ENCODE data around the gene DIS3L2. TPM values are rescaled to one million over a fixed set of nuclear protein-coding genes. Genes with fewer than 3 reads are reported as not detected.

The DIS3L2 gene
- total and polyA plus RNA-seq, 2 experiments from 2014 or later = 15.2 to 25.3 TPM

DNA sequence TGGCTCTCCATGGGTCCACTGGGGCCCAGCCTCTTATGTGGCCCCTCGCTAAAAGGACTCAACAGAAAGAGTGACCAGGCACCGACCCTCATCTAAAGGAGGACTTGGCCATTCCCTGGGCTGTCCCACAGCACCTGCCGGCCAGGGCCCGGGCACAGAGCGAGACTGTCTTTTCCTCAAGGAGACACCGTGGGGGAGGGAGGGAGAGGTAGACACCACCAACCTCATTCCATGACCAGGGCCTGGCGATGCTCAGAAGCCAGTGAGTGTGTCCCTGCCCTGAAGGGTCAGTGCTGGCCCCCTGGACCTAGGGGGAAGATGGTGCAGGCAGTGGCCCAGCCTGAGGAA is 377.2 kb downstream of the DIS3L2 start:
- TF ChIP-seq REST (IDR thresholded peaks at IDR 0.05; ENCODE audit: unreplicated experiment) (no peak), JUNB (IDR thresholded peaks at IDR 0.05; ENCODE audit: unreplicated experiment) (no peak), CREB1 (CRISPR knock-in tag; IDR thresholded peaks at IDR 0.05; ENCODE audit: low read depth) (no peak), NANOG (IDR thresholded peaks at IDR 0.05; ENCODE audit: borderline replicate concordance) (no peak), POLR2AphosphoS5 (IDR thresholded peaks at IDR 0.05; ENCODE audit: low read depth) (no peak), ZNF114 (CRISPR knock-in tag; IDR thresholded peaks at IDR 0.05) (no peak), ZNF331 (CRISPR knock-in tag; IDR thresholded peaks at IDR 0.05; ENCODE audit: low read depth) (no peak), ETS1 (IDR thresholded peaks at IDR 0.05) (no peak), EZH2phosphoT487 (IDR thresholded peaks at IDR 0.05; ENCODE audit: unreplicated experiment) (no peak), EZH2 (IDR thresholded peaks at IDR 0.05; ENCODE audit: low read depth, unreplicated experiment) (no peak), STAT1 (IDR thresholded peaks at IDR 0.05; ENCODE audit: unreplicated experiment) (no peak)
- TF ChIP-seq, protein P1, sequence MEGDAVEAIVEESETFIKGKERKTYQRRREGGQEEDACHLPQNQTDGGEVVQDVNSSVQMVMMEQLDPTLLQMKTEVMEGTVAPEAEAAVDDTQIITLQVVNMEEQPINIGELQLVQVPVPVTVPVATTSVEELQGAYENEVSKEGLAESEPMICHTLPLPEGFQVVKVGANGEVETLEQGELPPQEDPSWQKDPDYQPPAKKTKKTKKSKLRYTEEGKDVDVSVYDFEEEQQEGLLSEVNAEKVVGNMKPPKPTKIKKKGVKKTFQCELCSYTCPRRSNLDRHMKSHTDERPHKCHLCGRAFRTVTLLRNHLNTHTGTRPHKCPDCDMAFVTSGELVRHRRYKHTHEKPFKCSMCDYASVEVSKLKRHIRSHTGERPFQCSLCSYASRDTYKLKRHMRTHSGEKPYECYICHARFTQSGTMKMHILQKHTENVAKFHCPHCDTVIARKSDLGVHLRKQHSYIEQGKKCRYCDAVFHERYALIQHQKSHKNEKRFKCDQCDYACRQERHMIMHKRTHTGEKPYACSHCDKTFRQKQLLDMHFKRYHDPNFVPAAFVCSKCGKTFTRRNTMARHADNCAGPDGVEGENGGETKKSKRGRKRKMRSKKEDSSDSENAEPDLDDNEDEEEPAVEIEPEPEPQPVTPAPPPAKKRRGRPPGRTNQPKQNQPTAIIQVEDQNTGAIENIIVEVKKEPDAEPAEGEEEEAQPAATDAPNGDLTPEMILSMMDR (conservative IDR thresholded peaks at IDR 0.05; ENCODE audit: low read depth in 2 of 2) = no peak
- TF ChIP-seq, protein P2, sequence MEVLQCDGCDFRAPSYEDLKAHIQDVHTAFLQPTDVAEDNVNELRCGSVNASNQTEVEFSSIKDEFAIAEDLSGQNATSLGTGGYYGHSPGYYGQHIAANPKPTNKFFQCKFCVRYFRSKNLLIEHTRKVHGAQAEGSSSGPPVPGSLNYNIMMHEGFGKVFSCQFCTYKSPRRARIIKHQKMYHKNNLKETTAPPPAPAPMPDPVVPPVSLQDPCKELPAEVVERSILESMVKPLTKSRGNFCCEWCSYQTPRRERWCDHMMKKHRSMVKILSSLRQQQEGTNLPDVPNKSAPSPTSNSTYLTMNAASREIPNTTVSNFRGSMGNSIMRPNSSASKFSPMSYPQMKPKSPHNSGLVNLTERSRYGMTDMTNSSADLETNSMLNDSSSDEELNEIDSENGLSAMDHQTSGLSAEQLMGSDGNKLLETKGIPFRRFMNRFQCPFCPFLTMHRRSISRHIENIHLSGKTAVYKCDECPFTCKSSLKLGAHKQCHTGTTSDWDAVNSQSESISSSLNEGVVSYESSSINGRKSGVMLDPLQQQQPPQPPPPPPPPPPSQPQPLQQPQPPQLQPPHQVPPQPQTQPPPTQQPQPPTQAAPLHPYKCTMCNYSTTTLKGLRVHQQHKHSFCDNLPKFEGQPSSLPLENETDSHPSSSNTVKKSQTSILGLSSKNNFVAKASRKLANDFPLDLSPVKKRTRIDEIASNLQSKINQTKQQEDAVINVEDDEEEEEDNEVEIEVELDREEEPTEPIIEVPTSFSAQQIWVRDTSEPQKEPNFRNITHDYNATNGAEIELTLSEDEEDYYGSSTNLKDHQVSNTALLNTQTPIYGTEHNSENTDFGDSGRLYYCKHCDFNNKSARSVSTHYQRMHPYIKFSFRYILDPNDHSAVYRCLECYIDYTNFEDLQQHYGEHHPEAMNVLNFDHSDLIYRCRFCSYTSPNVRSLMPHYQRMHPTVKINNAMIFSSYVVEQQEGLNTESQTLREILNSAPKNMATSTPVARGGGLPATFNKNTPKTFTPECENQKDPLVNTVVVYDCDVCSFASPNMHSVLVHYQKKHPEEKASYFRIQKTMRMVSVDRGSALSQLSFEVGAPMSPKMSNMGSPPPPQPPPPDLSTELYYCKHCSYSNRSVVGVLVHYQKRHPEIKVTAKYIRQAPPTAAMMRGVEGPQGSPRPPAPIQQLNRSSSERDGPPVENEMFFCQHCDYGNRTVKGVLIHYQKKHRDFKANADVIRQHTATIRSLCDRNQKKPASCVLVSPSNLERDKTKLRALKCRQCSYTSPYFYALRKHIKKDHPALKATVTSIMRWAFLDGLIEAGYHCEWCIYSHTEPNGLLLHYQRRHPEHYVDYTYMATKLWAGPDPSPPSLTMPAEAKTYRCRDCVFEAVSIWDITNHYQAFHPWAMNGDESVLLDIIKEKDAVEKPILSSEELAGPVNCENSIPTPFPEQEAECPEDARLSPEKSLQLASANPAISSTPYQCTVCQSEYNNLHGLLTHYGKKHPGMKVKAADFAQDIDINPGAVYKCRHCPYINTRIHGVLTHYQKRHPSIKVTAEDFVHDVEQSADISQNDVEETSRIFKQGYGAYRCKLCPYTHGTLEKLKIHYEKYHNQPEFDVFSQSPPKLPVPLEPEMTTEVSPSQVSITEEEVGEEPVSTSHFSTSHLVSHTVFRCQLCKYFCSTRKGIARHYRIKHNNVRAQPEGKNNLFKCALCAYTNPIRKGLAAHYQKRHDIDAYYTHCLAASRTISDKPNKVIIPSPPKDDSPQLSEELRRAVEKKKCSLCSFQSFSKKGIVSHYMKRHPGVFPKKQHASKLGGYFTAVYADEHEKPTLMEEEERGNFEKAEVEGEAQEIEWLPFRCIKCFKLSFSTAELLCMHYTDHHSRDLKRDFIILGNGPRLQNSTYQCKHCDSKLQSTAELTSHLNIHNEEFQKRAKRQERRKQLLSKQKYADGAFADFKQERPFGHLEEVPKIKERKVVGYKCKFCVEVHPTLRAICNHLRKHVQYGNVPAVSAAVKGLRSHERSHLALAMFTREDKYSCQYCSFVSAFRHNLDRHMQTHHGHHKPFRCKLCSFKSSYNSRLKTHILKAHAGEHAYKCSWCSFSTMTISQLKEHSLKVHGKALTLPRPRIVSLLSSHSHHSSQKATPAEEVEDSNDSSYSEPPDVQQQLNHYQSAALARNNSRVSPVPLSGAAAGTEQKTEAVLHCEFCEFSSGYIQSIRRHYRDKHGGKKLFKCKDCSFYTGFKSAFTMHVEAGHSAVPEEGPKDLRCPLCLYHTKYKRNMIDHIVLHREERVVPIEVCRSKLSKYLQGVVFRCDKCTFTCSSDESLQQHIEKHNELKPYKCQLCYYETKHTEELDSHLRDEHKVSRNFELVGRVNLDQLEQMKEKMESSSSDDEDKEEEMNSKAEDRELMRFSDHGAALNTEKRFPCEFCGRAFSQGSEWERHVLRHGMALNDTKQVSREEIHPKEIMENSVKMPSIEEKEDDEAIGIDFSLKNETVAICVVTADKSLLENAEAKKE (CRISPR knock-in tag; IDR thresholded peaks at IDR 0.05) = no peak
- no peaks in the 10 kb centered on the region; the same call in 2 of the 3 replicates for H3K36me3 Mint-ChIP-seq (ENCODE audit: low read depth)
- no peak overlapping the region for H3K27ac ChIP-seq (ENCODE audit: low read depth)
- no peaks in the 10 kb centered on the region for H3K4me1 ChIP-seq (ENCODE audit: insufficient read depth)
- H3K27me3 ChIP-seq (ENCODE audit: insufficient read depth) = no peaks in the 10 kb centered on the region
- no peak for ATAC-seq
- no peaks in the 10 kb centered on the region for H3K9me2 ChIP-seq (ENCODE audit: insufficient read depth)
- no peaks in the 10 kb centered on the region for H4K20me1 ChIP-seq (replicated peaks; ENCODE audit: insufficient read depth)
- H3K27ac Mint-ChIP-seq = no peak overlapping the region
- H3K9me3 Mint-ChIP-seq = no peaks in the 10 kb centered on the region
- H3K36me3 ChIP-seq (ENCODE audit: insufficient read depth) = no peaks in the 10 kb centered on the region
- no peak for DNase-seq (ENCODE audit: low spot score)
- H3K27me3 Mint-ChIP-seq (ENCODE audit: insufficient read depth, low read depth, poor library complexity) = peaks cover 11% of the 10 kb centered on the region
- no peaks in the 10 kb centered on the region for H3K79me2 ChIP-seq (replicated peaks; ENCODE audit: insufficient read depth)
- 0 out of 3 replicates have a peak, but pooled peaks cover 4% of the 10 kb centered on the region for H3K4me1 Mint-ChIP-seq
- H3K4me2 ChIP-seq = no peak overlapping the region
- no peak overlapping the region for H2AFZ ChIP-seq
- no peak overlapping the region for H3K4me3 ChIP-seq
- H3K4me3 Mint-ChIP-seq = no peak overlapping the region
- H3F3A ChIP-seq (replicated peaks; ENCODE audit: low read depth) = no peaks in the 10 kb centered on the region
